SK-N-SH (cell line): ENCODE results near the gene SLC25A44.

Source experiments
- CHD2 ChIP-seq: fragments of 150-350 bp; IDR thresholded peaks from 2 replicates; pipeline ENCODE4 v1.6.1; 2018; ENCODE audit warnings: low read length; ENCODE audit not compliant: partially characterized antibody
- ELF1 ChIP-seq: IDR thresholded peaks from 2 replicates; pipeline ENCODE4 v1.4.0; 2012
- JUND ChIP-seq: IDR thresholded peaks from 2 replicates; pipeline ENCODE4 v1.4.0; 2012
- TF ChIP-seq, protein P1 (sequence below): fragments of 200-600 bp; sonication (generic); IDR thresholded peaks from 2 replicates; pipeline ENCODE4 v1.6.1; 2017; ENCODE audit warnings: antibody characterized with exemption, mild to moderate bottlenecking, moderate library complexity
- TF ChIP-seq, protein P2 (sequence below): IDR thresholded peaks from 2 replicates; pipeline ENCODE4; 2012

DNA sequence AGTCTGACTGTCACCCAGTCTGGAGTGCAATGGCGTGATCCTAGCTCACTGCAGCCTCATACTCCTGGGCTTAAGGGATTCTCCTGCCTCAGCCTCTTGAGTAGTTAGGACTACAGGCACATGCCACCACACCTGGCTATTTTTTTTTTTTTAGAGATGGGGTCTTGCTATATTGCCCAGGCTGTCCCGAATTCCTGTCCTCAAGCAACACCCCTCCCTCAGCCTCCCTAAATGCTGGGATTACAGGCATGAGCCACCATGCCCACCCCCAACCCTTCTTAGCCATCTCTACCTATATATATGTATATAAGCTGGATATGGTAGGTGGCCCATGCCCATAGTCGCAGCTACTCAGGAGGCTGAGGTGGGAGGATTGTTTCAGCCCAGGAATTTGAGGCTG, 13.4 kb upstream of the SLC25A44 start:
- no peak for TF ChIP-seq JUND
- TF ChIP-seq, protein P1, sequence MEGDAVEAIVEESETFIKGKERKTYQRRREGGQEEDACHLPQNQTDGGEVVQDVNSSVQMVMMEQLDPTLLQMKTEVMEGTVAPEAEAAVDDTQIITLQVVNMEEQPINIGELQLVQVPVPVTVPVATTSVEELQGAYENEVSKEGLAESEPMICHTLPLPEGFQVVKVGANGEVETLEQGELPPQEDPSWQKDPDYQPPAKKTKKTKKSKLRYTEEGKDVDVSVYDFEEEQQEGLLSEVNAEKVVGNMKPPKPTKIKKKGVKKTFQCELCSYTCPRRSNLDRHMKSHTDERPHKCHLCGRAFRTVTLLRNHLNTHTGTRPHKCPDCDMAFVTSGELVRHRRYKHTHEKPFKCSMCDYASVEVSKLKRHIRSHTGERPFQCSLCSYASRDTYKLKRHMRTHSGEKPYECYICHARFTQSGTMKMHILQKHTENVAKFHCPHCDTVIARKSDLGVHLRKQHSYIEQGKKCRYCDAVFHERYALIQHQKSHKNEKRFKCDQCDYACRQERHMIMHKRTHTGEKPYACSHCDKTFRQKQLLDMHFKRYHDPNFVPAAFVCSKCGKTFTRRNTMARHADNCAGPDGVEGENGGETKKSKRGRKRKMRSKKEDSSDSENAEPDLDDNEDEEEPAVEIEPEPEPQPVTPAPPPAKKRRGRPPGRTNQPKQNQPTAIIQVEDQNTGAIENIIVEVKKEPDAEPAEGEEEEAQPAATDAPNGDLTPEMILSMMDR, result no peak
- no peak for TF ChIP-seq CHD2
- no peak for TF ChIP-seq ELF1
- TF ChIP-seq, protein P2, sequence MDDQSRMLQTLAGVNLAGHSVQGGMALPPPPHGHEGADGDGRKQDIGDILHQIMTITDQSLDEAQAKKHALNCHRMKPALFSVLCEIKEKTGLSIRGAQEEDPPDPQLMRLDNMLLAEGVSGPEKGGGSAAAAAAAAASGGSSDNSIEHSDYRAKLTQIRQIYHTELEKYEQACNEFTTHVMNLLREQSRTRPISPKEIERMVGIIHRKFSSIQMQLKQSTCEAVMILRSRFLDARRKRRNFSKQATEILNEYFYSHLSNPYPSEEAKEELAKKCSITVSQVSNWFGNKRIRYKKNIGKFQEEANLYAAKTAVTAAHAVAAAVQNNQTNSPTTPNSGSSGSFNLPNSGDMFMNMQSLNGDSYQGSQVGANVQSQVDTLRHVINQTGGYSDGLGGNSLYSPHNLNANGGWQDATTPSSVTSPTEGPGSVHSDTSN, result no peak
